Left ventricle myocardium inferior (tissue), 1 donor: ENCODE results near the gene SLC44A1. TPM values are rescaled to one million over a fixed set of nuclear protein-coding genes. Genes with fewer than 3 reads are reported as not detected.

Source experiments
- DNase-seq: peaks from one replicate; pipeline ENCODE4 v3.0.0-alpha.2; 2020
- H3K27ac ChIP-seq: fragments of 200-600 bp; replicated peaks from 2 replicates; pipeline ENCODE4 v1.8.0; 2021
- H3K27me3 ChIP-seq: fragments of 200-600 bp; 2 replicates; pipeline ENCODE4 v1.8.0; 2021; ENCODE audit warnings: low read depth
- H3K36me3 ChIP-seq: fragments of 200-600 bp; 2 replicates; pipeline ENCODE4 v1.8.0; 2021
- H3K4me1 ChIP-seq: fragments of 200-600 bp; 2 replicates; pipeline ENCODE4 v1.8.0; 2021
- H3K4me3 ChIP-seq: fragments of 200-600 bp; 2 replicates; pipeline ENCODE4 v1.8.0; 2021; ENCODE audit warnings: mild to moderate bottlenecking, moderate library complexity
- H3K9me3 ChIP-seq: fragments of 200-600 bp; replicated peaks from 2 replicates; pipeline ENCODE4 v1.8.0; 2021
- intact Hi-C: fragments of 100-400 bp; cut with micrococcal nuclease; formaldehyde crosslinking; loops from one replicate; pipeline ENCODE4 v1.11.0; 2022
- total RNA-seq: library from RNA; stranded (reverse); fragmentation: NEBNext Ultra II Directional; extraction: Animal tissue kit (Norgen Biotek cat#: 25700); gene quantifications from one replicate; pipeline ENCODE4 v1.2.1, GENCODE V29; 2021
- TF ChIP-seq, protein P1 (sequence below): fragments of 200-600 bp; IDR thresholded peaks from 2 replicates; pipeline ENCODE4 v1.8.0; 2021; ENCODE audit warnings: antibody characterized with exemption, mild to moderate bottlenecking, borderline replicate concordance
- donor health status: DM: no; HTN: yes; CAD: no; lungs with severe emphysema.

Gene SLC44A1
- total RNA-seq, 1 donor from 2014 or later: 27.0 TPM

DNA sequence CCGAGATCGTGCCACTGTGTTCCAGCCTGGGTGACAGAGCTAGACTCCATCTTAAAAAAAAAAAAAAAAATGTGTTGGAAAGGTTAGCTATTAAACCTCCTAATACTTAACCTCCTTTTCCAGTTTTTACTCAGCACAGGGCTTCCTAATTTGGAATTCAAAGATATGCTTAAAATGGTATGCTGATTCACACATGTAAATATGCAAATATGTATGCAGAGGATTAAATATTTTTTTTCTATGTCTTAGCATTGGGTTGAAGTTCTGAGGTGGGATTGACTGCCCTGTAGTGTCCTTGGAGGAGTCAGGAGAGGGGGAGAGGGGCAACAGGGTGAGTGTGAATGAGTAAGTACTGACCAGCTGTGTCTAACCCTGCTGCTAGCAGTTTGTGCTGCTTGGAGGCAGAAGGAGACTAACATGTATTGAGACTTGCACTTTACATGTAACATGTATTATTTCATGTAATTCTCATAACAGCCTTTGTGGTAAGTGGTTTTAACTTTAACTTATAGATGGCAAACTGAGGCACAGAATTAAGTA is 63.2 kb downstream of the SLC44A1 start:
- intact Hi-C loops: no loop called here
- Histone ChIP-seq H3K9me3 (no peaks in the 10 kb centered on the region), H3K36me3 (peaks cover 3% of the 10 kb centered on the region), H3K4me3 (no peak overlapping the region), H3K27ac (no peak overlapping the region), H3K4me1 (peaks cover 21% of the 10 kb centered on the region), H3K27me3 (no peaks in the 10 kb centered on the region)
- TF ChIP-seq, protein P1, sequence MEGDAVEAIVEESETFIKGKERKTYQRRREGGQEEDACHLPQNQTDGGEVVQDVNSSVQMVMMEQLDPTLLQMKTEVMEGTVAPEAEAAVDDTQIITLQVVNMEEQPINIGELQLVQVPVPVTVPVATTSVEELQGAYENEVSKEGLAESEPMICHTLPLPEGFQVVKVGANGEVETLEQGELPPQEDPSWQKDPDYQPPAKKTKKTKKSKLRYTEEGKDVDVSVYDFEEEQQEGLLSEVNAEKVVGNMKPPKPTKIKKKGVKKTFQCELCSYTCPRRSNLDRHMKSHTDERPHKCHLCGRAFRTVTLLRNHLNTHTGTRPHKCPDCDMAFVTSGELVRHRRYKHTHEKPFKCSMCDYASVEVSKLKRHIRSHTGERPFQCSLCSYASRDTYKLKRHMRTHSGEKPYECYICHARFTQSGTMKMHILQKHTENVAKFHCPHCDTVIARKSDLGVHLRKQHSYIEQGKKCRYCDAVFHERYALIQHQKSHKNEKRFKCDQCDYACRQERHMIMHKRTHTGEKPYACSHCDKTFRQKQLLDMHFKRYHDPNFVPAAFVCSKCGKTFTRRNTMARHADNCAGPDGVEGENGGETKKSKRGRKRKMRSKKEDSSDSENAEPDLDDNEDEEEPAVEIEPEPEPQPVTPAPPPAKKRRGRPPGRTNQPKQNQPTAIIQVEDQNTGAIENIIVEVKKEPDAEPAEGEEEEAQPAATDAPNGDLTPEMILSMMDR: no peak
- DNase-seq: no peak

DNA sequence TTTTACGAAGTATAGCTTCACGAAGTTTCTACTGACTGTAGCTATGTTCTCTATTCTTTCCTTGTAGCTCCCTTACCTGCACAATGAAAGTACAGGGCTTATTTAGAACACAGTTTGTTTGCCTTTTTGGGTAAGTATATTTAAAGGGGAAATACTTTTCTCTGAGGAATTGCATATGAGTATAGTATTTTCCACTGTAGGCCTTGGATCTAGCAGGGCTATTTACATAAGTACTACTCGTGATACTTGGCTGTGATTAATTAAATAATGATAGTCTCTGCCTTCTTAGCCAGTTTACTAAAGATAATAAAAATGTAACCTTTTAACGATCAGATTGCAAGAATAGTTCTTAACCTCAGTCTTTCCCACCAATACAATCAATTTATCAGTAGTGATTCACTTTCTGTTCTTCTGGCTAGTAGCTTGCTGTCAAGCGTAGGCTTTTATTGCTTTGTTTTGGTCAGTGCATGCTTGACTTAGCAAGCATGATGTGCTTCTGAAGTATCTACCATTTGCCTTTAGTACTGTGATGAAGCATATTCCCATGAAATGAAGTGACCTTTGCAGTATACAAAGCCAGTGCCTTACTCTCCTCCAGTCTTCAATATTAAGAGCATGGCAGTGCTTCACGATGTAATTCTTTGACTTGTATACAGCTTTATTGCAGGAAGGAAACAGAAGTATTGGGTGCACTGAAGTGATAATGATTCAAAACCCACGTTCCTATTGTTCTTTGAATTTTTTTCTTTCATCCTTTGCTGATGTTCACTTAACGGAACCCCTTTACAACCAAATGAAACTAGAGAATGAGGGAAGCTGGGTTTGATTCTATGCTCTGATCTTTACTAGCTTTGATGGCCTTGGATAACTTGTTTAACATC is 64.2 kb downstream of the SLC44A1 start:
- TF ChIP-seq, protein P1: no peak
- no peak for DNase-seq
- Histone ChIP-seq H3K36me3 (peaks cover 6% of the 10 kb centered on the region), H3K4me3 (no peak overlapping the region), H3K9me3 (no peaks in the 10 kb centered on the region), H3K27ac (no peak overlapping the region), H3K4me1 (peaks cover 21% of the 10 kb centered on the region), H3K27me3 (no peaks in the 10 kb centered on the region)
- intact Hi-C loops: no loop called here

DNA sequence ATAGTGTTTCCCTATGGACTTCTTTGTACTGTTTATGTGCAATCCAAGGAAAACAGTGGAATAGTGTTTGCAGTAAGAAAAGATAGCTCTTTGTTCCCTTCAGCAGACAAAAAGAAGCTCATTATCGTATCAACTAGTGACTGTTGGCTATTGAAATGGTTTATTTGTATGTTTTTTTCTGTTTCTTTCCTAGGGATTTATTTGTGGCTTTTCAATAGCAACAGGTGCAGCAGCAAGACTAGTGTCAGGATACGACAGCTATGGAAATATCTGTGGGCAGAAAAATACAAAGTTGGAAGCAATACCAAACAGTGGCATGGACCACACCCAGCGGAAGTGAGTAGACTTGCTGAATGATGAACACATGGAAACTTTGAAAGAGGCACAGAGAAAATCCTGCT is 65.1 kb downstream of the SLC44A1 start:
- H3K36me3 ChIP-seq: peaks cover 7% of the 10 kb centered on the region
- H3K27ac ChIP-seq: no peak overlapping the region
- TF ChIP-seq, protein P1: no peak
- DNase-seq: no peak
- intact Hi-C loops: no loop called here
- H3K27me3 ChIP-seq: no peaks in the 10 kb centered on the region
- no peak overlapping the region for H3K4me3 ChIP-seq
- no peaks in the 10 kb centered on the region for H3K9me3 ChIP-seq
- H3K4me1 ChIP-seq: peaks cover 21% of the 10 kb centered on the region

DNA sequence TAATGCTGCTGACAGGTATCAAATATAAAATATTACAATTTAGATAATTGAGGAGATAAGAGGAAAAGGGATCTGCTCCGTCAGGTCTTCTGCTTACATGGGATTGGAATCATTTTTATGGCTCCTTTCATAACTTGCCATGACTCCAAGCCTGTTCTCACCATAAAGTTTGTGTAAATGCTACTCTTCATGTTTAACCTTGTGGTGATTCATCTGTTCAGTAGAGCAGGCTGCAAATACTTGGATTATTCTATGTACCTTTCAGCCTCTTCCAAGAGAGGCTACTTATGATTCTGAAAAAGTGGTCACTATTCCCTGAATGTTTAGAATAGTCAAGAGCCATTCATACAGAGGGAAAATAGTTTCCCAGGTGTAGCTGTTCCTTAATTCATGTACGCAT is 66.9 kb downstream of the SLC44A1 start:
- H3K4me3 ChIP-seq: no peak overlapping the region
- no peaks in the 10 kb centered on the region for H3K9me3 ChIP-seq
- H3K27ac ChIP-seq: no peak overlapping the region
- no peak for DNase-seq
- peaks cover 16% of the 10 kb centered on the region for H3K4me1 ChIP-seq
- H3K27me3 ChIP-seq: no peaks in the 10 kb centered on the region
- H3K36me3 ChIP-seq: peaks cover 10% of the 10 kb centered on the region
- intact Hi-C loops: no loop called here
- TF ChIP-seq, protein P1: no peak

DNA sequence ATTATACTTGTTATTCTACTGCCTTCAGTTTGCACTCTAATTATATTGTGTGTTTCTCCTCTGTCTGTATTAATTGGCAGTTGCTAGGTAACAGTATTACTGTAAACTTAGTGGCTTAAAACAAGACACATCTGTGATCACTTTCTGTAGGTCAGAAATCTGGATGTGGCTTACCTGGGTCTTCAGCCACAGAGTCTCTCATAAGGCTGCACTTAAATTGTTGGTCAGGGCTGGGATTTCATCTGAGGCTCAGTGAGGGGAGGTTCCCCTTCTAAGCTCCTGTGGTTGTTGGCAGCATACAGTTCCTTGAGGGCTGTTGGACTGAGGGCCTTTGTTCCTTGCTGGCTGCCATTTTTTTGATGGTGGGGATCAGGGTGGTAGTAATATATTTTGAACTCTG is 68.8 kb downstream of the SLC44A1 start:
- intact Hi-C loops: no loop called here
- peaks cover 16% of the 10 kb centered on the region for H3K4me1 ChIP-seq

More for the DNA sequence above, 68.8 kb downstream of the SLC44A1 start:
- H3K27ac ChIP-seq: no peak overlapping the region
- H3K36me3 ChIP-seq: peaks cover 10% of the 10 kb centered on the region
- TF ChIP-seq, protein P1: no peak
- no peak for DNase-seq
- H3K27me3 ChIP-seq: no peaks in the 10 kb centered on the region
- H3K9me3 ChIP-seq: no peaks in the 10 kb centered on the region
- H3K4me3 ChIP-seq: no peak overlapping the region
